HG03378 (cell line): ENCODE results near the gene ANKRD40.
A peak's percentile ranks its signal among the peaks of the same experiment; 100 is the strongest.
"Not testable (repeated sequence)": the region's sequence is repeated elsewhere in the genome, so short reads cannot be mapped to it uniquely, and the experiment has no call there.

ENCODE experiments used
- ATAC-seq: cut with Tn5 transposase; IDR thresholded peaks from one replicate; pipeline ENCODE4 v1.9.1; 2021; ENCODE audit warnings: mild to moderate bottlenecking, moderate library complexity; ENCODE audit not compliant: unreplicated experiment

Gene ANKRD40, protein sequence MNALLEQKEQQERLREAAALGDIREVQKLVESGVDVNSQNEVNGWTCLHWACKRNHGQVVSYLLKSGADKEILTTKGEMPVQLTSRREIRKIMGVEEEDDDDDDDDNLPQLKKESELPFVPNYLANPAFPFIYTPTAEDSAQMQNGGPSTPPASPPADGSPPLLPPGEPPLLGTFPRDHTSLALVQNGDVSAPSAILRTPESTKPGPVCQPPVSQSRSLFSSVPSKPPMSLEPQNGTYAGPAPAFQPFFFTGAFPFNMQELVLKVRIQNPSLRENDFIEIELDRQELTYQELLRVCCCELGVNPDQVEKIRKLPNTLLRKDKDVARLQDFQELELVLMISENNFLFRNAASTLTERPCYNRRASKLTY

DNA sequence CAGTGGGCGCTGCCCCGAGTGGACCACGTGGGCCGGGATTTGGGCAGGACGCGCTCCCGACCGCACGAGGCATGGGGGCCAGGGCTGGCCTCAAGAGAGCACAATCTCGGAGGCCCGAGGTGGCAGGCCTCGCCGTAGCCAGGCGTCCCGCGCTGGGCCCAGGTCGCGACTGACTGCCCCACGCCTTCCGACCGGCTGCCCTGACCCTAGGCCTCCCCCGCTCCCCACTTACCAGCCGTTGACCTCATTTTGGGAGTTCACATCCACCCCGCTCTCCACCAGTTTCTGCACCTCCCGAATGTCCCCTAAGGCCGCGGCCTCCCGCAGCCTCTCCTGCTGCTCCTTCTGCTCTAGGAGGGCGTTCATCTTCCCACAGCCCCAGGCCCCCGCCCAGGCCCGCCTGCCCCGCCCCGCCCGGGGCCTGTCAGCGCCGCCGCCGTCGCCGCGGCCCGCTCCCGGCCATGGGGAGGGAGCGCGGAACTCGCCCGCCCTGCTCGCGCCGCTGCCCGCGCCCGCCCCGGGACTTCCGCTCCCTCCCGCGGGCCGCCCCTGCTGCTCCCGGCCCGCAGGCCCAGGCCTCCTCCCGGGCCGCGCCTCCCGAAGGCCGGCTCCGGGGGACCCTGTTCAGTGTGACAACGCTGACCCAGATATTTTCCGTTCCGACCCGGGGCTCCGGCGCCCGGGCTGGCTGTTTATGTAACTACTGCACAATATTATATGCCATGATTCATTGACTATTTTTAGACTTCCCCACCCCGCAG lies at the start of gene ANKRD40:
TSS of gene ANKRD40 (minus strand) at position 626 of the 761 bp plus-strand sequence. CDS start at position 366, 260 bp downstream.
- peak; percentile 75 for ATAC-seq

DNA sequence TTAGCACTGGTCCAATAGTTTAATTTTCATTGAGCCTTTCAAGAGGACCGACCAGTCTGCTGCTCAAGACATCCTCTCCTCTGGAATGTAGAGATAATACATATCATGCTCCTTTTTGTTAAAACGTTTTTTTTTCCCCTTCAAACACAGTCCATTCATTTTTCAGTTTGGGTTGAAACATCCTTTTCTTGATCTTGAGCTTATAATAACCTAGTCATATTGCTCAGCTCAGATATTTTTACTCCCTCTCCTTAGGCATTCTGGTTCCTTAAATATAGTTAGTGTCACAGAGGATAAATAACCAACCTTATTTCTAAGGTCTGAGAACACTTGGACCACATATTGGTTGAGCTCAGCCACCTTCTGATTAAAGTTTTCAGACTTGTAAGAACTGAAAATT lies 46.8 kb upstream of the ANKRD40 start:
- ATAC-seq, result no peak

DNA sequence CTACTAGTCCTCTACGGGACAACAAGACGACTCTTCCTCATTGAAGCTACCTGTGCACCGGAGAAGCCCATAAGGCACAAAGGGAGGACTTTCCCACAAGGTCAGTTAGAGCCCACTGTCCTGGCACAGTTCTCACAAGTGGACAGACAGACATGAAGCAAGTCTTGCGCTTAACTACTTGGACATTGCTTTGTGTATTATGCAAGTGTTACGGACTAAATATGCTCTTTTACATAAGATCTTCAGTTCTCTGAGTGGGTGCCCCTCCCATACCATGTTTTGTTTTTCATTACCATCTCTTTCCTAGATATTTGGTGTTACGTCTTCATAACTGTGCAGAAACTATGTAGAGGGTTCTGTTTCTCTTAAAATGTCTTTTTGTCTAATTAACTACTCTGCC lies 41.5 kb upstream of the ANKRD40 start:
- ATAC-seq, result no peak

DNA sequence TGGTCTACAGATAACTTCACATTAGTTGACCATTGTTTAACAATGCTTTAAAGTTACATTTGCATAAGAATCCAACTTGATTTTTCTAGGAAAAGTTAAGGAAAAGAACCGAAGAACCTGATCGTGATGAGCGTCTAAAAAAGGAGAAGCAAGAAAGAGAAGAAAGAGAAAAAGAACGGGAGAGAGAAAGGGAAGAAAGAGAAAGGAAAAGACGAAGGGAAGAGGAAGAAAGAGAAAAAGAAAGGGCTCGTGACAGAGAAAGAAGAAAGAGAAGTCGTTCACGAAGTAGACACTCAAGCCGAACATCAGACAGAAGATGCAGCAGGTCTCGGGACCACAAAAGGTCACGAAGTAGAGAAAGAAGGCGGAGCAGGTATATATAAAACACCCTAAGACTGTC lies 37.9 kb upstream of the ANKRD40 start:
- ATAC-seq, result no peak

DNA sequence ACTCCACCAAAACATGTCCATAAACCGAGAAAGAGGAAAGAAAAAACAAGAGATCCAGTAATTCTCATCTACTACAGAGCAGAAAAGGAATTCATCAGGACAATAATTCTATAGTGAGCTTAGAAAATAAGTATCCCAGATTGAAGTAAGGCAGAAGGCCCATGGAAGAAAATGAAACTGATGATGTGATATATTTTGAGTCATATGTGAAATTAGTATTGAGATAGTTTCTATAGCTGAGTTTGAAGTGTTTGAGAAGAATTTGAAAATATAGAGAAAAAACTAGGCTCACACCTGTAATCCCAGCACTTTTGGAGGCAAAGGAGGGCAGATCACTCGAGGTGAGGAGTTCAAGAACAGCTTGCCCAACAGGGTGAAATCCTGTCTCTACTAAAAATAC lies 31.4 kb upstream of the ANKRD40 start:
- ATAC-seq, result no peak

DNA sequence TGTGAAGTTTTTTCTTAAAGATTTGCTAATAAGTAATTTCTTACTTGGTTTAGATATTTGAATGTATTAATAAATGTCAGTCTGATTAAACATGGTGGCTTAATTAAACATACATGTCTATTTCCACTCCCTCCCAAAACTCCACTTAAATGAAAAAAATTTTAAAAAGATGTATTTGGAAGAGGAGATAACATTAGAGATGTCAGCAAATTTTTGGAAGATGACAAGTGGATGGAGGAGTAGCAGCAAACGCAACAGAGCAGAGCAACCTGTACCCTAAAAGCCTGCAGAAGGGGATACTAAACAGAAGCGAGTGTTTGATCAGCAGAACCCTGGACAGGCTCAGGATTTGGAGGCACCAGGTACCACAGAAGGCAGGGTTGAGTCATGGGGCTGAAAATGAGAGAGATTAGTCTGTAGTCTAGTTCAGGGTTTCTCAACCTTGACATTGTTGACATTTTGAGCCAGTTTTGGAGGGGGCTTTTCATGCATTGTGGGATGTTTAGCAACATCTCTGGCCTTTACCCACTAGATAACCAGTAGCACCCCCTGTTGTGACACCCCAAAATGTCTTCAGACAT lies 29.5 kb upstream of the ANKRD40 start:
- ATAC-seq, result no peak

DNA sequence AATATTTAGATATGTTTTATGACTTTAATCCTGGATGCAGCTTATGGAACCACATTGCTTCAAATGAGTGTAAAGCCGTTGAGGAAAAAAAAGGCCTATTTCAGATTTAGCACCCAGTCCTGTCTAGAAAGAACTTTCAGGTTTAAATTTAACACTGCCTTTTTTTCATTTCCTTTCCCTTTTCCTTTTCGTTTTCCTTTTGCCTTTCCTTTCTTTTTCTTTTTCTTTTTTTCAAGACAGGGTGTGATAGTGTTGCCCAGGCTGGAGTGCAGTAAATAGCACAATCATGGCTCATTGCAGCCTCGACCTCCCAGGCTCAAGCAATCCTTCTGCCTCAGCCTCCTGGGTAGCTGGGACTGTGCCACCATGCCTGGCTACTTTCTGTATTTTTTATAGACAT lies 27.6 kb upstream of the ANKRD40 start:
- ATAC-seq, result no peak

DNA sequence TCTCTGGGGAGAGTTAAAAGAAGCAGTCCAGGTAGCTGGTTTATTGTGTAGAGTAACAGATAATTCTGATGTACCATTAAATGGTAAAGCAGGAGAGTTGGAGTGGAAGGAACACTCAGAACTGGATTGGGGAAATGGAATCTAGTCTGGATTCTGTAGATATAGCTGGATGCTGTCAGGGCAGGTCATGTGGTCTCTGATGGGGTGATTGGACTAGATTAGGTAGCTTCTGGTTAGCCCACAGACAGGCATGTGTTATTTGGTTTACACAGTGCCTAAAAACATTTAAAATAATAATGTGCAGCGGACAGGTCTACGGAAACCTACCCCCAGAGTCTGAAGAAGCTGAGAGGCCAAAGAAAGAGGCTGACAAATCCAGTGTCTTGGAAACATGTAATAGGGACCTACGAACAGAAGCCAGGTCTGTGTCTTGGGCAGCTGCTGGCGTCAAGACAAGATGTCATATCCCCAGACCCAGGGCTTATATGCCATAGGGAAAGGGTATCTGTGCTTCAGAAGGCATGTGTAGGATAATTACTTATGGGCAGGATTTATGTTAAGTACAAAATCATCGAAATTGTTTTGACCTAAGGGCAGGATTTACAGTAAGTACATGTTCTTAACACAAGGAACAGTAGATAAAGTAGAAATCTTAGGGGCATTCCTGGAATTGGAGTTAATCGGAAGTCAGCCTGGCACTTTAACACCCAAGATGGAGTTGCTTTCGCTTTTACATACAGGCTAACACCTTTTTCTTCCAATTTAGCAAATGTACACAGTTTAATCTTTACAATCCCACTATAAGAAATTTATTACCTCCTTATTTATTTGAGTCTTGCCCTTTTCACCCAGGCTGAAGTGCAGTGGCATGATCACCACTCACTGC lies 24.1 kb upstream of the ANKRD40 start:
- ATAC-seq, result no peak

DNA sequence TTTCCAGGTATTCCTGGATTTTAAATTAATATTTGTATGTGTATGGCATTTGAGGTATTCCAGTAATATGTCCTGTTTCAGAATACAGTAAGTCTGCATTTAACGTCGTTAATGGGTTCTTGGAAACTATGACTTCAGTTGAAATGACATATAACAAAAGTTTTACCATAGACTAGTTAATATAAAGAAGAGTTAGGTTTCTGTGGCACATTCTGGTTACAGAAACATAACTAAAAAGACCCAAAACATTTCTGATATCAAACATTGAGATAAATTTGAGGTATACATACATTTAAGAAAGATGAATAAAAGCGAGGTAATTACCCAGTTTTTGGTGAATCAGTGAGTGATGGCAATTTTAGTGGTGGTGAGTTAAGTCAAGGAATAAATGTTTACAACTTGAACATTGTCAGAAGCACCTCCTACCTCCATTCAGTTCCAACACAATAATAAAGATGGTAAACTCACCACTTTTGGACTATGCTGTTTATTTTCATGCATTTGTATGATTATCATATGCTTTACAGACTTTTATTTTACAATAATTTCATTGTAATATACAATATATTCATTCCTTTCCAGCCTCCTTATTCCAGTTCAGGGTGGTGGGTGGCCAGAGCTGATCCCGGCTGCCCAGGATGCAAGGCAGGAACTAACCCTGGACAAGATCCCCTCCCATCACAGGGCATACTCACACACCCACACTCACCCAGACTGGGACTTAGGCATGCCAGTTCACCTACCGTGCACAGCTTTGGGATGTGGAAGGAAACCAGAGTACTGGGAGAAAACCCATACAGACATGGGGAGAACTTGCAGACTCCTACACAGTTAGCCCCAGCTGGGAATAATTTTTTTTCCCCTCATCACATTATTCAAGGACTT lies 21.4 kb upstream of the ANKRD40 start:
- no peak for ATAC-seq

DNA sequence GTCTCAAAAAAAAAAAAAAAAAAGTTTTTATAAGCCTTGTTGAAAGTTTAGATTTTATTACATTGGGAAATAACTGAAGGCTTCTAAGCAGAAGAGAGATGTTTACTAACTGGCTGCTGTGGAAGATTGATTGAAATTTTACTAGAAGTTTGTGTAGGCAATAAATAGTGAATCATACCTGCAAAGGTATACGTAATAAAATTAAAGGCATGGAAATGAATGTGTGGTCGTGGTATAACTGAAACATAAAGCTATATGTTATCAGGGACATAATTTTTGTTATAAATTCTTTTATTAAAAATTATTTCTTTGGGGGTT lies 20.4 kb upstream of the ANKRD40 start:
- ATAC-seq, result no peak

DNA sequence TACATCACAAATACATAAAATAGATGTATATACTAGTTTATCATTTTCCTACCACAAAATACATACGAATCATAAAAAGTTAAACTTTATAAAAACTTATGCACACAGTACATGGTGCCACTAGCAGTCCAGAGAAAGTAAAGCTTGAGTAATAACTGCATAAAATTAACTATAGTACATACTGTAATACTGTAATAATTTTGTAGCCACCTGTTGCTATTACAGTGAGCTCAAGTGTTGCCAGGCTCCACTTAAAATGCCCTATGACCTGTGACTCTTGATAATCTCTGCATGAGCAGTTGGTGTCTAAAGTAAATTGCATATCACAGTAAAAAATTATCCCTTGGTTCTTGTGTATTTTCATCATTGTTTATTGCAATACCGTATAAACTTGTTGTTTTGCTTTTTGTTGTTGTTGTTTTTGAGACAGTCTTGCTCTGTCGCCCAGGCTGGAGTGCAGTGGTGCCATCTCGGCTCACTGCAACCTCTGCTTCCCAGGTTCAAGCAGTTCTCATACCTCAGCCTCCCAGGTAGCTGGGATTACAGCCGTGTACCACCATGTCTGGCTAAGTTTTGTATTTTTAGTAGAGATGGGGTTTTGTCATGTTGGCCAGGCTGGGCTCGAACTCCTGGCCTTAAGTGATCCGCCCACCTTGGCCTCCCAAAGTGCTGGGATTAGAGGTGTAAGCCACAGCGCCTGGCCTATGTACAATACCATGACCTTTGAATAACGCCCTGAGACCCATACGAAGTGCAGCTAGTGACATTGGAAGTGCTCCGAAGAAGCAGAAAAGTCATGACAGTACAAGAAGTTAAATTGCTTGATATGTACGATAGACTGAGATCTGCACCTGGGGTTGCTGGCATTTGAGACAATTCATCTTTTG lies 18.3 kb upstream of the ANKRD40 start:
- ATAC-seq, result no peak

DNA sequence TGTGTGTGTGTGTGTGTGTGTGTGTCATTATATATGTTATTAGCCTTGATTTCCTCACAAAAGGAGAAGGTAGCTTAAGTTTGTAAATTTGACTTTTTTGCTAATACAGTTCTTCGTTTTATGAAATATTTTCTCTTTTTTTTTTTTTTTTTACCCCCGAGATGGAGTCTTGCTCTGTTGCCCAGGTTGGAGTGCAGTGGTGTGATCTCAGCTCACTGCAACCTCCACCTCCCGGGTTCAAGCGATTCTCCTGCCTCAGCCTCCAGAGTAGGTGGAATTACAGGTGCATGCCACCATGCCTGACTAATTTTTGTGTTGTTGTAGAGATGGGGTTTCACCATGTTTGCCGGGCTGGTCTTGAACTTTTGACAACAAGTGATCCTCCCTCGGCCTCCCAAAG lies 16.9 kb upstream of the ANKRD40 start:
- ATAC-seq, result not testable (repeated sequence)

DNA sequence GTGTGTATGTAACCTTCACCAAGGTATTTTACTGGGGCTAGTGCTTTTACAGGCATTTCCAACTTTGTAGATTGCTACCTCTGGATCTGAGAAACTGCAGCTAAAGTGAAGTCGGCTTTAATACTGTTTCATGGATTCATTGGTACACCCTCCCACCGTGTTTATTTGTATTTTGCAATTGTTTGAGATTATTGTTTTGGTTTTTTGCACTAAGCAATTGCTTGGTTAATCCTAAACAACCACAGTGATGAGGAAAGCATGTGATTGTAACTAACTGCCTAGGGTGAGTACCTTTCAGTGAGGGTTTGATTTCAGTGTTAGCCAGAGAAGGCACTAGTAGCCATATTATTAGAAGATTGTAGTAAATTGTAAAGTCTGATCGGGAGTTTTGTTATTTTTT lies 15.0 kb upstream of the ANKRD40 start:
- ATAC-seq, result no peak

DNA sequence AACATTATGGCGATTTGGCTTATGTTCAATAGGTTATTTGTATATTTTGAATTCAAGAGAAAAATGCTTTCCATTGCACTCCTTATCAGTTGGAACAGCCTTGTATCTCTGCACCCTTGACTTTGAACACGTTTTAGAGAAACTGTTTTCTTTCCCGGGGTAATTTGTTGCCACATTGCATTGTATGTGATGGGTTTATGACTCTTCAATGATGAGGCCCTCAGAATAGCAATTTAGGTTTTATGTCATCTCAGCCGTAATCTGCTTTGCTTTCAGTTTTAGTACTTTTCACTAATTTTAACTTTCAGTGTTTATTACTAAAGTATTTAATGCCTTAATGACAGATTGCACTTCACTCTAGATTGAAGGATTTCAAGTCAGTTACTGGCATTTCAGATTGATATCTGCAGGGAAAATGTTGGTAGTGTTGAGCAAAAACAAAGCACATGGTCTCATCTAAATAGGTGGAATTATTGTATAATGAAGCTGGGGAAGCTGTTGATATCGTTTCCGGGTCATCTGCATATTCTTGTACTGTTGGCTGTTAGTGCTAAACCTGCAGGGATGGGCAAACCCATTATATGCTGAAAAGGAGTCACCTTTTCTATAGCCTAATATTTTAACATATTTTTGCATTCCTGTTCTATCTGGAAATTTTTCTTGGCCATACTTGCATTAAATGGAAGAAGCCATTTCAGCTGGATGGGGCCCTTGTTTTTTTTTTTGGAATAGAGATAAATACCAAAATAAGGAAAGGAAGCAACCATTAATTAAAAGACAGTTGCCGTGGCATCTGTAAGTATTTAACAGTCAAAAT lies 13.7 kb upstream of the ANKRD40 start:
- no peak for ATAC-seq

DNA sequence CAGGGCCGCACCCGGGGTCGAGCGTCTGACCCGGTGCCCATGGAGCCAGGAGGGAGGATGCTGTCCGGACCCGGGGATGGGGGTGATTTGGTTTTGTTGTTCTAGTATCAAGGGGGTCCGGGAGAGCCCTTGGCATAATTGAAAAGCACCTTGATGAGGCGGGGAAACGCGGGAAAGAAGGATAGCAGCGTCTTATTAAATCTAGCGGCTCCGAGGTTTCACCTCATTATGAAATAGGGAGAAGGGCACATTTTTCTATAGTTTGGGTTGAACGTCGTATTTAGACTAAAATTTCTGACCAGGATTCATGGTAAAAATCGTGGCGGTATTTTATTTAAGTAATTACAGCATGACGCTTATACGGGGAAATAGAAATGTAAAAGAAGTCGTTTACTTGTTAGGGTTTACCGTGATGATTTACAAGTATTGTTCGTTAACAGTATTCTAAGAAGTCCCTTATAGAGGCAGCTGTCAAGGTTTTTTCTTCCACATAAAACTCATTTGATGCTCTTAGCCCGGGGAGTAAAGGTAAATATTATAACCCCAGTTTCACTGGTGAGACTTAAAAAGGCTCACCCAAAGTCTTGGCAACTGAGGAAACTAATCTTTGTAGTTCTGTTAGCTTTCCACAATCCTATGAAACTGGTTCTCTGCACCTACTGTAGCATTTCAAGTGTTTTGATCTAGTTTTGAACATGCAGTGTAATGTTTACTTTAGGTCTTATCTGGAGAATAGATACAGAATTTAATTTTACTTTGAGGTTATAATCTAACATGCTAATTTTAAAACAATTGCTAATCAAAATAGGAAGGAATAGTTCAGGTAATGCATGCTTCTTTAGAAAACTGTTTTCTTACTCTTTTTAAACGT lies 12.4 kb upstream of the ANKRD40 start:
- no peak for ATAC-seq

DNA sequence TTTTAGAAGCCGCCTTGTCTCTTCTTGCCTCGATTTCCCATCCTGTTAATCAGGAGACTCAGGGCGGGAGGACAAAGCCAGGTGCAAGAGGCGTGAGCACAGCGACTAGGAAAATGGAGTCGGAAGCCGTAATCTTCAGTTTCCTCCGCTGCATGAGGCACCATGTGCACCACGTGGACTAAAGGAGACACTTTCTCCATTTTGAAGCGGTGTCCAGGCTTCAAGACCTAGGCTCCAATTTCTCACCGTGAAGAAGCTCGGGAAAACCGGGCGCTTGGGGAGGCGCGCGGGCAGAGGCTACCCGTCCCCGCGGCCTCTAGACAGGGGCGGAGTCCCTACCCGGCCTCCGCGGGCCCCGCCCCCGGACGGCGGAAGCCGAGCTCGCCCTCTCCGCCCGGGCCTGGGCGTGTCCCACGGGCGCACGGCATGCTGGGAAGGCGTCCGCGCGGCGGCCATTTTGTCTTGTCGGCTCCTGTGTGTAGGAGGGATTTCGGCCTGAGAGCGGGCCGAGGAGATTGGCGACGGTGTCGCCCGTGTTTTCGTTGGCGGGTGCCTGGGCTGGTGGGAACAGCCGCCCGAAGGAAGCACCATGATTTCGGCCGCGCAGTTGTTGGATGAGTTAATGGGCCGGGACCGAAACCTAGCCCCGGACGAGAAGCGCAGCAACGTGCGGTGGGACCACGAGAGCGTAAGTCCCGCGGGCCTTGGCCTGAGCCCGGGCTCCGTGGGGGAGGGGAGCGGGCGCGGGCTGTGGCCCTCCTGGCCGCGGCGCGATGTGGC lies 11.6 kb upstream of the ANKRD40 start, which contains the start of gene LUC7L3:
TSS of gene LUC7L3 (plus strand) at position 460 of the 780 bp plus-strand sequence. CDS start at position 590, 130 bp downstream.
- ATAC-seq, result peak; percentile 80
